GM21390 (cell line): Measurements from ENCODE around the gene MAT2B.
A peak's percentile ranks its signal among the peaks of the same experiment; 100 is the strongest.

Experiments
- ATAC-seq: cut with Tn5 transposase; IDR thresholded peaks from one replicate; pipeline ENCODE4 v1.9.1; 2021; ENCODE audit not compliant: unreplicated experiment

MAT2B gene

DNA sequence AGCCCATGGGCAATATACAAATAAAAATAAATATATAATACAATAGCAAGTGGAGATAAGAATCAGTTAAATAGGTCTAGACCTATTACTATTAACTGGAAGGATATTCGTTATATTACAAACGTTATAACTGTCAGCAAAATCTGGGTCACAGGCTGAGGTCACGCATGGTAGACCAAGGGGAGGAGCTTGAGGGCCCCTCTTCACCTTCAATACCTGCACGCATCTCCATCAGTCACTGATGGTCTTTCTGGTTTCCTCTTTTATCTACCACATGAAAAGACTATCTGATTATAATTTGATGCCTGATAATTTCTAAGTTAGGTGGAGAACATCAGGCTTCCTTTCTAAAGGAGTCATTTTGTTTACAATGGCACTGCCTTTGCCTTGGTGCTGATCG lies 43.2 kb downstream of the MAT2B start:
- ATAC-seq = no peak

DNA sequence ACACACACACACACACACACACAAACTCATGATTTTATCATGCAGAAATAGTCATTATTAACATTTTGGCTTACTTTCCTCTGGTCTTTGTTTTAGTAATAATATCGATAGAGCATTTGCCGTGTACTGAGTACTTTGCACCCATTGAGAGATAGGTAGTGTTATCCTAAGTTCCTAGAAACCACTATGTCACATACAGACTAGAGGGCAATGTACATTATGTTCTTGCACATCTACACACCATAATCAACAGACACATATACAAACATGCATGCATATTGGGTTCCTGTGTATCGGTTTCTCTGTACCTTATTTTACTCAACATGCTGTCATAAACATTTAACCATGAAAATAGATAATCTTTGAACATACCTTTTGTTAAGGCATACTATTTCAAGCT lies 45.7 kb downstream of the MAT2B start:
- no peak for ATAC-seq

DNA sequence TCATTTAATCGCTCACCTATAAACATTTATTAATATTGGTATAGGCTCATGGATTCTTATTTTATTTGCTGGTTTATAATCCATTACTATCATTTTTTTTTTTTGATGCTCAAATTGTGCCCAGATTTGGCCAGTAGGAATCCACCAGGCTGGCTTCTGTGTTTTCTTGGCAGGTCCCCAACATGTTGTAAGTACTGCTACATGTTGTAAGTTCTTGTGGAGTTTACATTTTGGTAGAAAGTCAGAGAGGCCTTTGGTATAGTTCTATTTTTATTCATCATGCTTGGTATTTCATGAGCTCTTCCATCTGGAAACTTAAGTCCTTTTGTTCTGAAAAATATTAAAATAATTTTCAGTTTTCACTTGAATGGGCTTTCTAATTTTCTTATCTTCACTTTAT lies 47.1 kb downstream of the MAT2B start:
- ATAC-seq = no peak

DNA sequence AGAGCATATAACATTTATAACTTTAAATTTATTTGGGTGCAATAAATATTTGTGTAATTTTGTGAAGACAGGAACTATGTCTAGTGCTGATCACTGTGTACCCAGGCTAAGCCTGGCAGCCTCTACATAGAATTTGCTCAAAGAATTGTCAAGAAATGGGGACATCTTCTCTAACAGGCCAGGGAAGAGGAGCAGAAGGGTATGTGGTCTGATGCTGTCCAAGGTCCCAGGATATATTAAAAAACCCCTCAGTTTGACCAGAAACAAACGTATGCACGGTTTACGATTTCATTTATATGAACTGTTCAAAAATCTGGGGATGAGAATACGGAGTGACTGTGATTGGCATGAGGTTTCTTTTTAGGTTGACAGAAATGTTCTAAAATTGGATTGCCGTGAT lies 55.9 kb downstream of the MAT2B start:
- ATAC-seq = no peak

DNA sequence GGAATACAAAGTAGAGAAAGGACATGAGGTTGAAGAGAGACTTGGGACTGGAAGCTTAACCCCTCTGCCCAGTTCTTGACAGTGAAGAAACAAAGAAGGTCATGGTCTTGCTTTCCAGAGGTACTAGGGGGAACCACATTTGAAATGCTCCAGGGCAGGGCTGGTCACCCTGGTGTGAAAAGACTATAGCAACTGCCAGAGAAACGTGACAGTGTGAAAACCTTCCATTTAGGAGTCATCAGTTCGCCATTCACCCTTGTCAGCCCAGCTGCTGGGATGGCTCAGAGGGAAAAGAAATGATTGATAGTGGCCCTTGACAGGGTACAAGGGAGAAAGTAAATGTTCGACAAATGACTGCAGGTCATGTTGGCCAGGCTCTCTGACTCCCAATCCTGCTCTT lies 56.7 kb downstream of the MAT2B start:
- no peak for ATAC-seq

DNA sequence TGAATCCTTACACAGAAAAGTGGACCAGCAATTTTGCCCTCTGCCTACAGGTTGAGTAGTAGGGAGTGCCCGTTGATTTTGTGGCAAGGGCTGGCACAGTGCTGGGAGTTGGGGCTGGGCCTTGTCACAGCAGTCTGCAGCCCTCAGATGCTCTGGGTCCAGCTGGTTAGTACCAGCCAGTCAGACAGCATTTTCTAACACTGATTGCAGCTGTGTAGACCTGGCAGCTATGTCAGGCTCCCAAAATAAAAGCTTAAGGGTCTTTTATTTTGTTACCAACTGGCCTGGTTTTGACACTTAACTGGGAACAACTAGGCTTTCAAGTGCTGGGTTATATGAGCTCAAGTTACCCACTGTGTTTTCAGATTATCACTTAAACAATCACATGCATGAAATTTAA lies 57.7 kb downstream of the MAT2B start:
- no peak for ATAC-seq

DNA sequence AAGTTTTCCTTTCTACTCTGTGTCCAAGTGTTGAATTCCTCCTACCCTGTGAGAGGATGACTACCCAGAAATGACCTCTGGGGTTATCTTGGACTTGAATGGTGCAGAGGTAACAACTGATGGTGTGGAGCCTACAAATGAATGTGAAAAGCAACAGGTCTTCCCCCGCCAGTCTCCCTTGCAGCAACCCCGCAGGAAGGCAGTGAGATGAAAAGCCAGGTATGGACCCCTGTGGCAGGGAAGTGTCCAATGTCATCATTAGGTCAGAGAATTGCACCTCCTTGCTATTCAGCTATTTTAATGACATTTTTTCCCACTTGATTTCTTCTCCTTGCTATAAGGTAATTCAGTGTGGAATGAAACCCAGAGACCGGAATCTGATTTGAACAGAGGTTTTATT lies 58.5 kb downstream of the MAT2B start:
- no peak for ATAC-seq

DNA sequence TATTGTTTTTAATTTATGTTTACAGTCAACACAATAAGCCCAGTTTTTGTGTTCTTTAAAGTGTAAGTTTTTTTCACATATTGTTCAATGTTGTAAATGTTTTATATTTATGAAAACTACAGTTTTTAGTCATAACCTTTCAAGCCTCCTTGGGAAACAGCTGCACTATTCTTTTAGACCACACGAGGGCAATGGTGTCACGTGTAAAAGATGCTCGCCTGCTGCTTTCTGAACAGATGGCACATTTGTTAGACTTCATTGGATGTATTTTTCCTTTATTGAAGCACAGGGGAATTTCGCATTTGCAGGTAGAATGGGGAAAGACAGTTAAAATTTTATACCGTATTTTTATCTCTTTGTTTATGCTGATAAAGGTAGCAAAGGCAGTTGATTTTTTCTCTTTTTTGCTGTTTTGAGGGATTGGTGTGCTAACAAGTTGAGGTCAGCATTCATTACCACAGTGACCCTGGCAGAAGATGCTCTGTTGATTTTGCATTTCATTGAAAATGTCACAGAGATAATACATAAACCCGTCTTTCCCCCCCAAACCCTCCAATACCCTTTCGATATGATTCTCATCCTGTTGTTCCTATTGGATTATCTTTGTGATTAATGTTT lies 59.0 kb downstream of the MAT2B start:
- peak; percentile 38 for ATAC-seq

DNA sequence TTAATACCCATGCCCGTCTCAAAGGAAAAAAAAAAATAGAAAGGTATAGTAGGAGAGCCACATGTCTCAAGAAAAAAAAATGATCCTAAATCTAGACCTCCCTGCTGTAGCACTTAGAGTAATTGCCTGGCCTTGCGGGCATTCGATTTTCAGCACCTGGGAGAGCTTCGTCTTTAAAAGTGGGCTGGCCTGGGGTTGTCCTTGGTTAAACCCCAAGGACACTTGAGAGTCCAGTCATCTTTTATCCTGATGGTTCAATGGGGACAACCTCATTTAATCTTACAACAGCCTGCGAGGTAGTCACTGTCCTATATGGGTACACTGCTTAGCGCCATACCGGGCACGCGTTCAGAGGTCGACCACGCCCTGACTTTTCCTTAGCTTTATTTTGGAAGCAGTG lies 60.1 kb downstream of the MAT2B start:
- no peak for ATAC-seq

DNA sequence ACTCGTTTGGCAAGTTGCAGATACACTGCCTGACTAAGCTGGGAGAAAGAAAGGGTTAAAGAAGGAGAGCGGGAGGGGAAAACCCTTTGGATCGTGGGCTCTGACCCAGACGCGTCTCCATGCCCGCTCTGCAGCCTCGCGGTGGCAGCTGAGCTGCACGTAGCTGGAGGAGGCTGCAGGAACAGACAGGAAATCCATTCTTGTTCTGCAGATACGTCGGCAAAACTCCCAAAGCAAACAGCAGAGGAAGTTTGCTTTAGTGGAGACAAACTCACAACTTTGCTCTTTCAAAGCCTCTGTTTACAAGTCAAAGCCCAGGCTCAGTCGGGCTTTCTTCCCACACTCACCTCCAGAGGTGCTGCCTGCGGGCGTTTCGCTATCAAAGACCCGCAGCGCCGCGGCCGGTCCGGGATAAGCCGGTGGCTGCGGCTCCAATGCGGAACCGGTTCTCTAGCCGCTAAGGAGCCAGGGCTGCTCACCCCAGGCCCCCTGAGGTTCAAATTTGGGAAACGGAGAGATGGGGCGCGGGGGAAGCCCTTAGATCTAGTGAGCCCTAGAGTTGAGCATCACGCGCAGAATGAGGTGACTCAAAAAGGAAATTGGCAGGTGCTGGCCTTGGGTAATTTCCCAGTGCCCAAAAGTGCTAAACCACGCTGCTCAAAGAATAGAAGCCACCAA lies 60.7 kb downstream of the MAT2B start:
- peak; percentile 67 for ATAC-seq

DNA sequence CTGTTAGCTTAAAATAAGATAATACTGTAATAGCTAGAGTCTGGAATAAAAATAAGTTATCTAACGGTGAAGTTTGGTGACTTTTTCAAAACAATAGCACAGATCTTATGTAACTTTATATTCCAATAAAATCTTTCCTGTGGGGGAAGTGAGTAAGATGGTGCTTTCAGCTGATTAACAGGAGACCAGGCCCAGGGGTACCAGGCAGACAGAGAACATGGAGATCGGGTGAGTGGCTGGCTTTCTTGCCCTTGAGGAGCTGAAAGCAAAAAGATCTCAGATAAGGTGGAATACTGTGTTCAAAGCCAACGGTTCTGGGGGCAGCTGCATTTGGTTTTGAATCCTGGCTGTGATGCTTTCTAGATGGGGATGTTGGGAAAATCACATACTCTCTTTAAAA lies 61.3 kb downstream of the MAT2B start:
- ATAC-seq = no peak

DNA sequence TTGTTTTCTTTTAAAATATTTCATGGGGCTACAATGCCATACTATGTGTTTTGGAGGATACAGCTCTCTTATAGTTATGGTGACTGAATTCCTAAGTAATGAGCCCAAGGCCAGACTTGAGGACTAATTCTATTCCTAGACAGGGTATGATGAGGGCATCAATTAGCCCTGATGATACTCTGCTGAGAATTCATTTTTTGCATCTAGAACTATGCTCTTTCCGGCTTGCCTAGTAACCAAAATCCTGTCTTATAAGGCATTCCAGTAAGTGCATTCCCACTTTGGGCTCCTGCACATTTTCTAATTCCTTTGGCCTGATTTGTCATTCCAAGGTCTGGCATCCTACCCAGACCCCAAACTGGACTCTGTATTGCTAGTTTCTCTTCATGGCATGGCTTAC lies 62.4 kb downstream of the MAT2B start:
- no peak for ATAC-seq
